ENCODE measurements around the gene KLHDC4. TPM values are rescaled to one million over a fixed set of nuclear protein-coding genes. Genes with fewer than 3 reads are reported as not detected.

The KLHDC4 gene
- total RNA-seq, 1 donor from 2014 or later: 29.8 TPM

GRCh38 chr16:87715231-87715630 lies 50.6 kb downstream of the KLHDC4 start:
- no peak for FAIRE-seq
- Histone ChIP-seq H2AFZ (ENCODE audit: low read depth, low read length) (no peak overlapping the region), H3K4me2 (ENCODE audit: low read length) (no peak overlapping the region), H3K9ac (ENCODE audit: low read length) (no peak overlapping the region), H3K4me1 (ENCODE audit: insufficient read depth, low read length) (no peaks in the 10 kb centered on the region), H3K27ac (ENCODE audit: low read depth, low read length) (no peak overlapping the region), H3K4me3 (ENCODE audit: insufficient read depth, low read depth, low read length) (no peak overlapping the region), H3K79me2 (ENCODE audit: insufficient read depth, low read length) (peaks cover 2% of the 10 kb centered on the region), H3K9me3 (ENCODE audit: insufficient read depth, low read depth, low read length) (no peaks in the 10 kb centered on the region), H3K27me3 (ENCODE audit: insufficient read depth, low read length) (no peaks in the 10 kb centered on the region), H4K20me1 (ENCODE audit: insufficient read depth, low read length) (peaks cover 4% of the 10 kb centered on the region), H3K36me3 (ENCODE audit: insufficient read depth, low read length) (no peaks in the 10 kb centered on the region)
- Mint-ChIP-seq H3K4me3 (ENCODE audit: unreplicated experiment) (no peak overlapping the region), H3K9me3 (ENCODE audit: unreplicated experiment) (peaks cover 6% of the 10 kb centered on the region), H3K27me3 (ENCODE audit: low read depth, unreplicated experiment) (no peaks in the 10 kb centered on the region), H3K27ac (ENCODE audit: unreplicated experiment) (peak overlapping the region; percentile 35), H3K4me1 (ENCODE audit: low read depth, unreplicated experiment) (peaks cover 5% of the 10 kb centered on the region), H3K36me3 (ENCODE audit: low read depth, unreplicated experiment) (peaks cover 34% of the 10 kb centered on the region)
- DNase-seq (ENCODE audit: low read depth): no peak
- no peak for TF ChIP-seq CTCF (IDR thresholded peaks at IDR 0.05; ENCODE audit: insufficient read depth, low read depth, low read length)
- TF ChIP-seq EZH2 (IDR thresholded peaks at IDR 0.05; ENCODE audit: insufficient read depth, low read length): no peak

GRCh38 chr16:87713451-87714229 lies 52.1 kb downstream of the KLHDC4 start:
- H4K20me1 ChIP-seq (ENCODE audit: insufficient read depth, low read length): peaks cover 4% of the 10 kb centered on the region
- peaks cover 5% of the 10 kb centered on the region for H3K4me1 Mint-ChIP-seq (ENCODE audit: low read depth, unreplicated experiment)
- no peaks in the 10 kb centered on the region for H3K4me1 ChIP-seq (ENCODE audit: insufficient read depth, low read length)
- no peak overlapping the region for H2AFZ ChIP-seq (ENCODE audit: low read depth, low read length)
- FAIRE-seq: no peak
- no peak overlapping the region for H3K9ac ChIP-seq (ENCODE audit: low read length)
- no peaks in the 10 kb centered on the region for H3K27me3 ChIP-seq (ENCODE audit: insufficient read depth, low read length)
- peaks cover 22% of the 10 kb centered on the region for H3K36me3 Mint-ChIP-seq (ENCODE audit: low read depth, unreplicated experiment)
- H3K27ac Mint-ChIP-seq (ENCODE audit: unreplicated experiment): no peak overlapping the region
- no peaks in the 10 kb centered on the region for H3K27me3 Mint-ChIP-seq (ENCODE audit: low read depth, unreplicated experiment)
- DNase-seq (ENCODE audit: low read depth): no peak
- H3K4me3 Mint-ChIP-seq (ENCODE audit: unreplicated experiment): no peak overlapping the region
- H3K27ac ChIP-seq (ENCODE audit: low read depth, low read length): no peak overlapping the region
- no peaks in the 10 kb centered on the region for H3K79me2 ChIP-seq (ENCODE audit: insufficient read depth, low read length)
- H3K9me3 Mint-ChIP-seq (ENCODE audit: unreplicated experiment): no peaks in the 10 kb centered on the region
- no peaks in the 10 kb centered on the region for H3K9me3 ChIP-seq (ENCODE audit: insufficient read depth, low read depth, low read length)
- no peak overlapping the region for H3K4me2 ChIP-seq (ENCODE audit: low read length)
- H3K36me3 ChIP-seq (ENCODE audit: insufficient read depth, low read length): no peaks in the 10 kb centered on the region
- TF ChIP-seq EZH2 (IDR thresholded peaks at IDR 0.05; ENCODE audit: insufficient read depth, low read length) (no peak), CTCF (IDR thresholded peaks at IDR 0.05; ENCODE audit: insufficient read depth, low read depth, low read length) (no peak)
- H3K4me3 ChIP-seq (ENCODE audit: insufficient read depth, low read depth, low read length): no peak overlapping the region

- Mint-ChIP-seq H3K4me3 (ENCODE audit: unreplicated experiment) (no peak overlapping the region), H3K27me3 (ENCODE audit: low read depth, unreplicated experiment) (no peaks in the 10 kb centered on the region), H3K9me3 (ENCODE audit: unreplicated experiment) (no peaks in the 10 kb centered on the region), H3K4me1 (ENCODE audit: low read depth, unreplicated experiment) (peaks cover 5% of the 10 kb centered on the region), H3K27ac (ENCODE audit: unreplicated experiment) (no peak overlapping the region), H3K36me3 (ENCODE audit: low read depth, unreplicated experiment) (peaks cover 19% of the 10 kb centered on the region)
- Histone ChIP-seq H3K4me2 (ENCODE audit: low read length) (no peak overlapping the region), H3K9me3 (ENCODE audit: insufficient read depth, low read depth, low read length) (no peaks in the 10 kb centered on the region), H3K27ac (ENCODE audit: low read depth, low read length) (no peak overlapping the region), H3K4me1 (ENCODE audit: insufficient read depth, low read length) (no peaks in the 10 kb centered on the region), H3K79me2 (ENCODE audit: insufficient read depth, low read length) (no peaks in the 10 kb centered on the region), H4K20me1 (ENCODE audit: insufficient read depth, low read length) (peaks cover 4% of the 10 kb centered on the region), H2AFZ (ENCODE audit: low read depth, low read length) (no peak overlapping the region), H3K36me3 (ENCODE audit: insufficient read depth, low read length) (no peaks in the 10 kb centered on the region), H3K27me3 (ENCODE audit: insufficient read depth, low read length) (no peaks in the 10 kb centered on the region), H3K4me3 (ENCODE audit: insufficient read depth, low read depth, low read length) (no peak overlapping the region), H3K9ac (ENCODE audit: low read length) (no peak overlapping the region)
- TF ChIP-seq CTCF (IDR thresholded peaks at IDR 0.05; ENCODE audit: insufficient read depth, low read depth, low read length) (no peak), EZH2 (IDR thresholded peaks at IDR 0.05; ENCODE audit: insufficient read depth, low read length) (no peak)
- DNase-seq (ENCODE audit: low read depth): no peak
- FAIRE-seq: no peak
These were observed 53.5 kb downstream of the KLHDC4 start for GRCh38 chr16:87712184-87712762.

Measured in astrocyte (in vitro differentiated cells and primary cell).